Epithelial cell of proximal tubule (primary cell): ENCODE data around the gene JARID2. TPM values are rescaled to one million over a fixed set of nuclear protein-coding genes. Genes with fewer than 3 reads are reported as not detected.

Source experiments
- DNase-seq: peaks from one replicate; pipeline ENCODE4 v3.0.0-alpha.2; 2011; ENCODE audit warnings: low read depth
- H3K4me3 ChIP-seq: 2 replicates; pipeline ENCODE4 v1.5.1; 2011; ENCODE audit warnings: low read depth, mild to moderate bottlenecking, low read length
- CTCF ChIP-seq: conservative IDR thresholded peaks from 2 replicates; pipeline ENCODE4 v1.5.1; 2012; ENCODE audit warnings: low read depth, mild to moderate bottlenecking, low read length
- total RNA-seq: library from RNA; depleted of rRNA; stranded (reverse); fragments of >200 nt; gene quantifications from 2 replicates; pipeline ENCODE4 v1.2.3, GENCODE V29; 2015

Gene JARID2
- total RNA-seq, 1 donor from 2014 or later = 5.1 TPM

GRCh38 chr6:15403094-15403755 is 157.4 kb downstream of the JARID2 start:
- no peak for TF ChIP-seq CTCF
- no peak overlapping the region for H3K4me3 ChIP-seq
- no peak for DNase-seq

GRCh38 chr6:15404685-15404980 is 158.8 kb downstream of the JARID2 start:
- no peak for TF ChIP-seq CTCF
- no peak for DNase-seq
- H3K4me3 ChIP-seq = no peak overlapping the region

- TF ChIP-seq CTCF = no peak
- DNase-seq = no peak
- H3K4me3 ChIP-seq = no peak overlapping the region
Observed at GRCh38 chr6:15405129-15406068, 159.5 kb downstream of the JARID2 start.

GRCh38 chr6:15406452-15406851 is 160.6 kb downstream of the JARID2 start:
- DNase-seq = no peak
- TF ChIP-seq CTCF = no peak
- no peak overlapping the region for H3K4me3 ChIP-seq

GRCh38 chr6:15408008-15408407 is 162.1 kb downstream of the JARID2 start:
- DNase-seq = no peak
- TF ChIP-seq CTCF = no peak
- H3K4me3 ChIP-seq = no peak overlapping the region

- TF ChIP-seq CTCF = no peak
- H3K4me3 ChIP-seq = no peak overlapping the region
- no peak for DNase-seq
Observed at GRCh38 chr6:15408758-15409157, 162.9 kb downstream of the JARID2 start.
